Measurements from ENCODE around the gene NUP107. TPM values are rescaled to one million over a fixed set of nuclear protein-coding genes. Genes with fewer than 3 reads are reported as not detected.

NUP107 gene
- total RNA-seq, 6 experiments from 2014 or later: 9.6 to 17.7 (median 11.9) TPM

DNA sequence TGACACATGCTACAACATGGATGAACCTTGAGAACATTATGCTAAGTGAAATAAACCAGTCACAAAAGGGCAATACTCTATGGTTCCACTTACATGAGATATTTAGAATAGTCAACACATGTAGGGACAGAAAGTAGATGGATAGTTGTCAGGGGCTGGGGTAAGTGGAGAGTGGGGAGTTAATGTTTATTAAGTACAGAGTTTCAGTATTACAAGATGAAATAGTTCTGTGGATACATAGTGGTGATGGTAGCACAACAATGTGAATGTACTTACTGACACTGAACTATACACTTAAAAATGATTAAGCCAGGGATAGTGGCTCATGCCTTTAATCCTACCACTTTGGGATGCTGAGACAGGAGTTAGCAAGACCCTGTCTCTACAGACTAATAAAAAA is 8.7 kb downstream of the NUP107 start:
- ATAC-seq (no peak), DNase-seq (no peak)
- Histone ChIP-seq H3K9me3 (no peaks in the 10 kb centered on the region), H3K27ac (no peak overlapping the region), H3K36me3 (peaks cover 0 to 81% (median 17%) of the 10 kb centered on the region in 4 donors), H3K27me3 (no peaks in the 10 kb centered on the region), H3K4me1 (no peaks in the 10 kb centered on the region), H3K4me3 (no peak overlapping the region)
- intact Hi-C loops (cut with DNase I): no loop called here
- TF ChIP-seq, protein P1, sequence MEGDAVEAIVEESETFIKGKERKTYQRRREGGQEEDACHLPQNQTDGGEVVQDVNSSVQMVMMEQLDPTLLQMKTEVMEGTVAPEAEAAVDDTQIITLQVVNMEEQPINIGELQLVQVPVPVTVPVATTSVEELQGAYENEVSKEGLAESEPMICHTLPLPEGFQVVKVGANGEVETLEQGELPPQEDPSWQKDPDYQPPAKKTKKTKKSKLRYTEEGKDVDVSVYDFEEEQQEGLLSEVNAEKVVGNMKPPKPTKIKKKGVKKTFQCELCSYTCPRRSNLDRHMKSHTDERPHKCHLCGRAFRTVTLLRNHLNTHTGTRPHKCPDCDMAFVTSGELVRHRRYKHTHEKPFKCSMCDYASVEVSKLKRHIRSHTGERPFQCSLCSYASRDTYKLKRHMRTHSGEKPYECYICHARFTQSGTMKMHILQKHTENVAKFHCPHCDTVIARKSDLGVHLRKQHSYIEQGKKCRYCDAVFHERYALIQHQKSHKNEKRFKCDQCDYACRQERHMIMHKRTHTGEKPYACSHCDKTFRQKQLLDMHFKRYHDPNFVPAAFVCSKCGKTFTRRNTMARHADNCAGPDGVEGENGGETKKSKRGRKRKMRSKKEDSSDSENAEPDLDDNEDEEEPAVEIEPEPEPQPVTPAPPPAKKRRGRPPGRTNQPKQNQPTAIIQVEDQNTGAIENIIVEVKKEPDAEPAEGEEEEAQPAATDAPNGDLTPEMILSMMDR (IDR thresholded peaks at IDR 0.05): no peak
- TF ChIP-seq POLR2A (IDR thresholded peaks at IDR 0.05): no peak

DNA sequence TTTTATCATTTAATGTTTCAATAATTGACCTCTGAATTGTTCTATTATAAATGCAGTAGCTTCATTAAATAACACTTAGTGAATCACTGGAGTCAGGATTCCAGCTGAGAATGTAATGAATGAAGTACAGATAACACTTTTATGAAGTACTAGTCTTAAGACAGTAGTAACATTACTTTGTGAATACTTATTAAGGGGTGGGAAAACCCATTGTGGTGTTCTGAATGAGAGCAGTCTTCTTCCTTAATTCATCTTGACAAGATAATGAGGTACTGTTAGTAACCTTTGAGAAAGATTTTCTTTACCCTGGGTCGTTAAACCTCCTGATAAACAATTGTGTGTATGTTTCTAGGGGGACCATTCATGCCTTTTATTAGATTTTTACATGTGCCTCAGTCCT is 12.7 kb downstream of the NUP107 start:
- 83% methylated on average over 1 of the region's 1 CpG for WGBS (ENCODE audit: insufficient coverage, low coverage, low lambda C conversion rate, missing lambda C conversion rate)
- DNase-seq (no peak), ATAC-seq (no peak)
- intact Hi-C loops (cut with DNase I): no loop called here
- Histone ChIP-seq H3K27me3 (no peaks in the 10 kb centered on the region), H3K9me3 (no peaks in the 10 kb centered on the region), H3K36me3 (peaks cover 0 to 75% (median 13%) of the 10 kb centered on the region in 4 donors), H3K4me3 (no peak overlapping the region), H3K27ac (no peak overlapping the region), H3K4me1 (no peaks in the 10 kb centered on the region)
- TF ChIP-seq, protein P1 (IDR thresholded peaks at IDR 0.05): no peak
- TF ChIP-seq POLR2A (IDR thresholded peaks at IDR 0.05): no peak

DNA sequence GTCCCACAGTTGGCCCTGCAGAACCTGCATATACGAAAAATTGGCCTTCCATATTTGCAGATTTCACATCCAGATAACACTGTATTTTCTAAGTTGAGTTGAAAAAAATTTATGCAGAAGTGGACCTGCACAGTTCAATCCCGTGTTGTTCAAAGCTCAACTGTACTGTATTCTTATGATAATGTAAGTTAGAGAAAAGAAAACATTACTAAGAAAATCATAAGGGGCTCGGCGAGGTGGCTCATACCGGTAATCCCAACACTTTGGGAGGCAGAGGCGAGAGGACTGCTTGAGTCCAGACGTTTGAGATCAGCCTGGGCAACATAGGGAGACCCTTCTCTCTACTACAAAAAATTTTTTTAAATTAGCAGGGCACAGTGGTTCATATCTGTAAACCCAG is 41.0 kb downstream of the NUP107 start:
- Histone ChIP-seq H3K4me1 (peaks cover 0 to 11% (median 0%) of the 10 kb centered on the region in 4 donors), H3K27ac (no peak overlapping the region), H3K9me3 (no peaks in the 10 kb centered on the region), H3K4me3 (no peak overlapping the region), H3K27me3 (no peaks in the 10 kb centered on the region), H3K36me3 (peaks cover 0 to 14% (median 5%) of the 10 kb centered on the region in 4 donors)
- DNase-seq: no peak
- intact Hi-C loops (cut with DNase I): no loop called here
- ATAC-seq: no peak
- TF ChIP-seq POLR2A (IDR thresholded peaks at IDR 0.05): no peak
- TF ChIP-seq, protein P1 (IDR thresholded peaks at IDR 0.05): no peak
- 94% methylated on average over 7 of the region's 7 CpGs for WGBS (ENCODE audit: insufficient coverage, low coverage, low lambda C conversion rate, missing lambda C conversion rate)

DNA sequence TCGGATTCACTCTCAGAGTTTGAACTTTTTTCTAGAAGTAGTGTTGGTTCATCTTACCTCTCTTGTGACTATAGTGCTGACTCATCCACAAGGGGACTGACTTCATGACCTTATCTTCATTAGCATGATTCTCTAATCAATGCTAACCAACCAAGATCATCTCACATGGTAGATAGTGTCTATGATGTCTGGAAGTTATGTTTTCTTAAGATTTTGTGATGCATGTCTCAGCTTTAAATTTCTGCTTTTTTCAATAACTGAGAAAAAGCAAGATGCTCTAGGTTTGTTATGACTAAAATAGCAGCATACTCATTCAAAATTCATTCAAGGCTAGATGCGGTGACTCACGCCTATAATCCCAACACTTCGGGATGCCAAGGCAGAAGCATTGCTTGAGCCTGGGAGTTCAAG is 46.9 kb downstream of the NUP107 start:
- intact Hi-C loops (cut with DNase I): no loop called here

More for the DNA sequence above, 46.9 kb downstream of the NUP107 start:
- TF ChIP-seq, protein P1 (IDR thresholded peaks at IDR 0.05): no peak
- TF ChIP-seq POLR2A (IDR thresholded peaks at IDR 0.05): no peak
- Histone ChIP-seq H3K4me1 (no peaks in the 10 kb centered on the region), H3K9me3 (no peaks in the 10 kb centered on the region), H3K4me3 (no peak overlapping the region), H3K27me3 (no peaks in the 10 kb centered on the region), H3K27ac (no peak overlapping the region), H3K36me3 (peaks cover 0 to 39% (median 15%) of the 10 kb centered on the region in 4 donors)
- no peak for DNase-seq
- 91% methylated on average over 4 of the region's 4 CpGs for WGBS (ENCODE audit: insufficient coverage, low coverage, low lambda C conversion rate, missing lambda C conversion rate)
- ATAC-seq: no peak

Measured in right lobe of liver (tissue), 6 donors.